Peyer's patch (tissue), 4 donors: ENCODE results near the gene ZNF414.
A peak's percentile ranks its signal among the peaks of the same experiment; 100 is the strongest.

ENCODE experiments used
- CTCF ChIP-seq, 6 experiments: fragments of 450-650 bp in 4 of 6; fragments of 200-600 bp in 2 of 6; sonication (generic) in 1 of 6; IDR thresholded peaks; one replicate each; pipeline ENCODE4 v1.5.1; 2017 to 2019; ENCODE audit warnings: antibody characterized with exemption in 6 of 6, mild to moderate bottlenecking in 3 of 6, moderate library complexity in 1 of 6
- POLR2A ChIP-seq, 2 donors: fragments of 450-650 bp; IDR thresholded peaks; one replicate each; pipeline ENCODE4 v1.5.1; 2017; ENCODE audit warnings: antibody characterized with exemption in 2 of 2, mild to moderate bottlenecking in 2 of 2, moderate library complexity in 2 of 2

GRCh38 chr19:8525401-8525684, 11.4 kb upstream of the ZNF414 start:
- TF ChIP-seq CTCF (IDR thresholded peaks at IDR 0.05) (peak in 2 of 6 experiments; percentile 15 to 22), POLR2A (IDR thresholded peaks at IDR 0.05) (peak; percentile 24 to 76)
